Measurements from ENCODE around the gene S100A11.

S100A11 gene

GRCh38 chr1:152038871-152039270, 2.1 kb upstream of the S100A11 start:
- DNase-seq, result no peak

- DNase-seq, result no peak
These were observed 1.1 kb downstream of the S100A11 start for GRCh38 chr1:152035539-152036266.

GRCh38 chr1:152034654-152035538, 1.9 kb downstream of the S100A11 start:
- peak; percentile 71 for DNase-seq

- no peak for DNase-seq
These were observed 2.5 kb downstream of the S100A11 start for GRCh38 chr1:152034324-152034653.

- DNase-seq, result no peak
These were observed 6.9 kb downstream of the S100A11 start for GRCh38 chr1:152029929-152030211.

- DNase-seq, result no peak
These were observed 7.5 kb downstream of the S100A11 start for GRCh38 chr1:152029144-152029928.

- no peak for DNase-seq
These were observed 9.9 kb downstream of the S100A11 start for GRCh38 chr1:152026895-152027294.

GRCh38 chr1:152024223-152024622, 12.6 kb downstream of the S100A11 start:
- DNase-seq, result no peak

GRCh38 chr1:152023221-152023620, 13.6 kb downstream of the S100A11 start:
- no peak for DNase-seq

- DNase-seq, result no peak
These were observed 14.3 kb downstream of the S100A11 start for GRCh38 chr1:152022474-152022873.

GRCh38 chr1:152021569-152021968, 15.2 kb downstream of the S100A11 start:
- DNase-seq, result no peak

- DNase-seq, result no peak
These were observed 16.0 kb downstream of the S100A11 start for GRCh38 chr1:152020849-152021248.

- DNase-seq, result no peak
These were observed 18.3 kb downstream of the S100A11 start for GRCh38 chr1:152018537-152018936.

- DNase-seq, result no peak
These were observed 21.0 kb downstream of the S100A11 start for GRCh38 chr1:152015766-152016165.

- no peak for DNase-seq
These were observed 21.9 kb downstream of the S100A11 start for GRCh38 chr1:152014943-152015342.

GRCh38 chr1:152013664-152014237, 23.1 kb downstream of the S100A11 start:
- no peak for DNase-seq

GRCh38 chr1:152009691-152010090, 27.1 kb downstream of the S100A11 start:
- no peak for DNase-seq

- no peak for DNase-seq
These were observed 29.8 kb downstream of the S100A11 start for GRCh38 chr1:152007047-152007446.

GRCh38 chr1:152005360-152005912, 31.4 kb downstream of the S100A11 start:
- no peak for DNase-seq

GRCh38 chr1:152003846-152004442, 32.9 kb downstream of the S100A11 start:
- no peak for DNase-seq

GRCh38 chr1:152002960-152003359, 33.8 kb downstream of the S100A11 start:
- DNase-seq, result no peak

Data from NCI-H187 treated with DMSO at 0.1 percent for 48 hours (cell line).